CD4-positive, alpha-beta T cell (primary cell): ENCODE results near the gene PTPRO. TPM values are rescaled to one million over a fixed set of nuclear protein-coding genes. Genes with fewer than 3 reads are reported as not detected.

Experiments used
- ATAC-seq: fragments of 200-7000 bp; cut with Tn5 transposase; one replicate; pipeline ENCODE4 v1.10.0; 2022; ENCODE audit warnings: mild to moderate bottlenecking; ENCODE audit not compliant: poor library complexity
- CTCF ChIA-PET: fragments of 350-600 bp; sonication (Branson Sonifier 250); formaldehyde crosslinking; loops from one replicate; lab custom pipeline; 2021; ENCODE audit warnings: antibody characterized with exemption, inconsistent platforms; lab: Charles Lee
- POLR2A ChIA-PET: fragments of 350-600 bp; sonication (Branson Sonifier 250); formaldehyde crosslinking; loops from one replicate; lab custom pipeline; 2021; ENCODE audit warnings: antibody characterized with exemption, inconsistent platforms; lab: Charles Lee
- DNase-seq, 14 experiments: peaks; one replicate each; pipeline ENCODE4 v3.0.0-alpha.2; 2013 to 2020; ENCODE audit warnings: mixed read lengths in 2 of 14
- H3K27ac ChIP-seq, 2 donors: one replicate each; pipeline versions ENCODE4 v1.5.1 to v1.7.0; 2013; ENCODE audit warnings: low read length in 2 of 2, low read depth in 1 of 2, mild to moderate bottlenecking in 1 of 2
- H3K27me3 ChIP-seq, 2 experiments: 1 replicate in 1 of 2; 2 replicates in 1 of 2; pipeline versions ENCODE4 v1.6.1 to v1.7.0; 2013; ENCODE audit warnings: low read length in 2 of 2, control low read depth in 1 of 2, mild to moderate bottlenecking in 1 of 2, moderate library complexity in 1 of 2; ENCODE audit not compliant: insufficient read depth in 2 of 2, control insufficient read depth in 1 of 2
- H3K36me3 ChIP-seq: one replicate; pipeline ENCODE4 v1.6.1; 2013; ENCODE audit warnings: low read length, control low read depth; ENCODE audit not compliant: insufficient read depth
- H3K4me1 ChIP-seq: one replicate; pipeline ENCODE4 v1.6.1; 2013; ENCODE audit warnings: low read length, control low read depth; ENCODE audit not compliant: insufficient read depth
- H3K4me3 ChIP-seq: one replicate; pipeline ENCODE4 v1.5.1; 2013; ENCODE audit warnings: mild to moderate bottlenecking, low read length, moderate library complexity
- H3K9me3 ChIP-seq, 2 experiments: 1 replicate in 1 of 2; 2 replicates in 1 of 2; pipeline versions ENCODE4 v1.6.1 to v1.7.0; 2013; ENCODE audit warnings: low read length in 2 of 2, mild to moderate bottlenecking in 2 of 2, control low read depth in 1 of 2, moderate library complexity in 1 of 2; ENCODE audit not compliant: control insufficient read depth in 1 of 2, insufficient read depth in 1 of 2
- H3K27ac Mint-ChIP-seq: one replicate; pipeline ENCODE4 v1.8.0; 2020; ENCODE audit warnings: mixed read lengths
- H3K27me3 Mint-ChIP-seq: one replicate; pipeline ENCODE4 v1.8.0; 2021; ENCODE audit warnings: mixed read lengths
- H3K36me3 Mint-ChIP-seq: one replicate; pipeline ENCODE4 v1.8.0; 2021; ENCODE audit warnings: low read depth, mixed read lengths
- H3K4me1 Mint-ChIP-seq: one replicate; pipeline ENCODE4 v1.8.0; 2021; ENCODE audit warnings: low read depth, mixed read lengths
- H3K4me3 Mint-ChIP-seq: one replicate; pipeline ENCODE4 v1.8.0; 2020; ENCODE audit warnings: mild to moderate bottlenecking, mixed read lengths
- H3K9me3 Mint-ChIP-seq: one replicate; pipeline ENCODE4 v1.8.0; 2020; ENCODE audit warnings: mixed read lengths
- CTCF ChIP-seq: fragments of 200-600 bp; IDR thresholded peaks from one replicate; pipeline ENCODE4 v1.8.0; 2022; ENCODE audit warnings: antibody characterized with exemption, mild to moderate bottlenecking
- intact Hi-C, 2 experiments: fragments of 100-400 bp; cut with DNase I in 1 of 2; cut with micrococcal nuclease in 1 of 2; formaldehyde crosslinking; loops; one replicate each; pipeline versions ENCODE4 v1.15.1 to v1.9.0; 2023 to 2025; cut with DNase I, micrococcal nuclease
- total RNA-seq, 174 experiments: library from RNA in 2 of 174; stranded (reverse) in 2 of 174; gene quantifications; one replicate each; pipeline ENCODE4 v1.2.3 and lab custom pipeline; 2021 to 2026

PTPRO gene
- total RNA-seq, 2 experiments from 2014 or later: 2.1 to 2.8 TPM

- no peaks in the 10 kb centered on the region for H3K4me1 ChIP-seq
- Mint-ChIP-seq H3K4me3 (no peak overlapping the region), H3K4me1 (no peaks in the 10 kb centered on the region), H3K27me3 (no peaks in the 10 kb centered on the region), H3K27ac (no peak overlapping the region), H3K36me3 (no peaks in the 10 kb centered on the region), H3K9me3 (no peaks in the 10 kb centered on the region)
- no peaks in the 10 kb centered on the region for H3K36me3 ChIP-seq
- no peaks in the 10 kb centered on the region for H3K27me3 ChIP-seq
- no peak overlapping the region for H3K27ac ChIP-seq
- ChIA-PET CTCF (no interaction called here), POLR2A (no interaction called here)
- intact Hi-C loops: no loop called here
- ATAC-seq (no peak), DNase-seq (no peak)
- no peak overlapping the region for H3K4me3 ChIP-seq
- H3K9me3 ChIP-seq: no peaks in the 10 kb centered on the region
- TF ChIP-seq CTCF: no peak
Observed at GRCh38 chr12:15636060-15636890, 314.0 kb downstream of the PTPRO start.

DNA sequence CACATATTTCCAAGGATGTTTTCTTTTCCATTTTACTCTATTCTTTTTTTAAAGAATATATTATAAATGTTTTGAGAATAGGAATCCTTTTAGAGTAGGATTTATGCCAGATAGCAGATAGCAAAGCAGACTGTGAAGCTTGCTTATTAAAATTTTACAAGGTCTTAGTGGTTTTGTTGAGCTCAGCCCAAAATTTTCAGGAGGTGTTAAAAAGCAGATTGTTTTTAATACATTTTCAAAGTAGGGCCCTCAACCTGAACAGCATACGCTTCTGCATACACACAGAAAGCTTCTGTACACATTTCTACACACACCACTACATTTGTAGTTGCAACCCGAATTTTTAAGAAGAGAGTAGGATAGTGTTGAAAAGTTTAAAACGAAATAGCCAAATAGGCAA, 315.9 kb downstream of the PTPRO start:
- Mint-ChIP-seq H3K27me3 (no peaks in the 10 kb centered on the region), H3K9me3 (no peaks in the 10 kb centered on the region), H3K27ac (no peak overlapping the region), H3K36me3 (no peaks in the 10 kb centered on the region), H3K4me3 (no peak overlapping the region), H3K4me1 (no peaks in the 10 kb centered on the region)
- H3K4me1 ChIP-seq: no peaks in the 10 kb centered on the region
- intact Hi-C loops: no loop called here
- no peak for TF ChIP-seq CTCF
- H3K27me3 ChIP-seq: no peaks in the 10 kb centered on the region
- H3K27ac ChIP-seq: no peak overlapping the region
- no peak overlapping the region for H3K4me3 ChIP-seq
- POLR2A ChIA-PET: no interaction called here
- H3K36me3 ChIP-seq: no peaks in the 10 kb centered on the region
- CTCF ChIA-PET: no interaction called here
- ATAC-seq (no peak), DNase-seq (no peak)
- no peaks in the 10 kb centered on the region for H3K9me3 ChIP-seq

DNA sequence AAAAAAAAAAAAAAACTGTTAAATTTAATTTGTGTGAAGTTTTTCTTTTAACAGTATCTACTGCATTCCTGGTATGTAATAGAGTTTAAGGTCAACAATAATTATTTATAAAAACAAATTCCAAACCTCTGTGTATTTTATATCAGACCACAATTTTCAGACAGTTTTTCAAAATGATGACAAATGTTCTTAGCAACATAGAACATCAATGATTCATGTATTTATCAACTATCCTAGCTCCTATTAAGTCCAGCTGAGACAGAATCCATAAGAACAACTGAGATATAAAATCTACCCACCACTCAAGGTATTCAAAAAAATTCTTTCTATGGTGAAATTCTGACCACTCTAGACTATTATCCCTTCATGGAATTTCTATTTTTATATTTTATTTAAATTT, 322.4 kb downstream of the PTPRO start:
- no peak for ATAC-seq
- Histone ChIP-seq H3K4me3 (no peak overlapping the region), H3K27ac (no peak overlapping the region), H3K4me1 (no peaks in the 10 kb centered on the region), H3K9me3 (no peaks in the 10 kb centered on the region), H3K27me3 (no peaks in the 10 kb centered on the region), H3K36me3 (no peaks in the 10 kb centered on the region)
- H3K4me1 Mint-ChIP-seq: no peaks in the 10 kb centered on the region
- no peaks in the 10 kb centered on the region for H3K36me3 Mint-ChIP-seq
- no peaks in the 10 kb centered on the region for H3K27me3 Mint-ChIP-seq
- TF ChIP-seq CTCF: no peak
- H3K4me3 Mint-ChIP-seq: no peak overlapping the region
- H3K9me3 Mint-ChIP-seq: no peaks in the 10 kb centered on the region
- POLR2A ChIA-PET: no interaction called here
- intact Hi-C loops: no loop called here
- H3K27ac Mint-ChIP-seq: no peak overlapping the region
- DNase-seq: no peak
- CTCF ChIA-PET: interaction anchor here (0.6 kb wide), 1 partner anchor 182 kb away, joined by 3 read pairs; no protein-coding TSS in a partner anchor
